ENCODE measurements around the gene PRR12.

DNA sequence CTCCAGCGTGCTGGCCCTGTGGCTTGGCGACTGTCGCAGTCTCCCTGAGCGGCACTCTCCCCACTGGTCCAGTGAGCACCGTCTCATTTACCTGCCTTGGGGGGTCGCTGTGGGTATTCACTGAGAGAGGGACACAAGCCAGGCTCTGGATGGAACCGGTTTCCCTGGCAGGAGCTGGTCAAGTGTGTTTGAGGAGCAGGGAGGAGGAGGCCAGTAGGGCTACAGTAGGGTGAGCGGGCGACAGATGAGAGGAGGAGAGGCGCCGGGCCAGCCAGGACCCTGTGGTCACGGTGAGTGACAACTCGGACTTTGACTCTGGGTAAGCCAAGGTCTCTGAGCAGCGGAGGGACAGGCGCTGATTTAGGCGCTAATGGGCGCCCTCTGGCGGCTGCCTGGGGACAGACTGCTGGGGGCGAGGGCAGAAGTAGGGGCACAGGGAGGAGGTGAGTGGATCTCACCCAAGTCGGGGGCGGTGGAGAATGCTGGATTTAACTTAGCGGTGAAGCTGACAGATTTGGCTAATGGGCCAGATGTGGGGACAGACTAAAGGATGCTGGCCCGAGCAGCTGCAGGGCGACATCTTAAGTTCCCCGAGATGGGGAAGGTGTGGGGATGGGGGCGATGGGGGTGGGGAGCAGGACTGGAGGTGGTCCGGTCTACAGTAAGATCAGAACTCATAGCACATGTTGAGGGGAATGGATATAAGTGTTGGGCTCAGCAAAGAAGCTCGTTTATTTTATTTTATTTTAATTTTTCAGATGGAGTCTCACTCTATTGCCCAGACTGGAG lies 81.3 kb downstream of the PRR12 start:
- TF ChIP-seq SIN3A (IDR thresholded peaks at IDR 0.05; ENCODE audit: borderline replicate concordance, insufficient read depth, low read length) (no peak), POLR2AphosphoS5 (IDR thresholded peaks at IDR 0.05; ENCODE audit: low read depth, low read length) (no peak), FOXP2 (optimal IDR thresholded peaks at IDR 0.05; ENCODE audit: borderline replicate concordance, extremely low read depth, extremely low read length, insufficient read depth) (no peak), TAF1 (IDR thresholded peaks at IDR 0.05; ENCODE audit: borderline replicate concordance, insufficient read depth, low read length) (no peak)
- TF ChIP-seq, protein P1, sequence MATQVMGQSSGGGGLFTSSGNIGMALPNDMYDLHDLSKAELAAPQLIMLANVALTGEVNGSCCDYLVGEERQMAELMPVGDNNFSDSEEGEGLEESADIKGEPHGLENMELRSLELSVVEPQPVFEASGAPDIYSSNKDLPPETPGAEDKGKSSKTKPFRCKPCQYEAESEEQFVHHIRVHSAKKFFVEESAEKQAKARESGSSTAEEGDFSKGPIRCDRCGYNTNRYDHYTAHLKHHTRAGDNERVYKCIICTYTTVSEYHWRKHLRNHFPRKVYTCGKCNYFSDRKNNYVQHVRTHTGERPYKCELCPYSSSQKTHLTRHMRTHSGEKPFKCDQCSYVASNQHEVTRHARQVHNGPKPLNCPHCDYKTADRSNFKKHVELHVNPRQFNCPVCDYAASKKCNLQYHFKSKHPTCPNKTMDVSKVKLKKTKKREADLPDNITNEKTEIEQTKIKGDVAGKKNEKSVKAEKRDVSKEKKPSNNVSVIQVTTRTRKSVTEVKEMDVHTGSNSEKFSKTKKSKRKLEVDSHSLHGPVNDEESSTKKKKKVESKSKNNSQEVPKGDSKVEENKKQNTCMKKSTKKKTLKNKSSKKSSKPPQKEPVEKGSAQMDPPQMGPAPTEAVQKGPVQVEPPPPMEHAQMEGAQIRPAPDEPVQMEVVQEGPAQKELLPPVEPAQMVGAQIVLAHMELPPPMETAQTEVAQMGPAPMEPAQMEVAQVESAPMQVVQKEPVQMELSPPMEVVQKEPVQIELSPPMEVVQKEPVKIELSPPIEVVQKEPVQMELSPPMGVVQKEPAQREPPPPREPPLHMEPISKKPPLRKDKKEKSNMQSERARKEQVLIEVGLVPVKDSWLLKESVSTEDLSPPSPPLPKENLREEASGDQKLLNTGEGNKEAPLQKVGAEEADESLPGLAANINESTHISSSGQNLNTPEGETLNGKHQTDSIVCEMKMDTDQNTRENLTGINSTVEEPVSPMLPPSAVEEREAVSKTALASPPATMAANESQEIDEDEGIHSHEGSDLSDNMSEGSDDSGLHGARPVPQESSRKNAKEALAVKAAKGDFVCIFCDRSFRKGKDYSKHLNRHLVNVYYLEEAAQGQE (IDR thresholded peaks at IDR 0.05; ENCODE audit: insufficient read depth in 1 of 2, low read depth in 2 of 2, low read length in 2 of 2): no peak
